Gastrocnemius medialis (tissue), 4 donors: ENCODE data around the gene DGKH. TPM values are rescaled to one million over a fixed set of nuclear protein-coding genes. Genes with fewer than 3 reads are reported as not detected.

Experiments
- ATAC-seq, 2 donors: fragments of 150-250 bp; one replicate each; pipeline ENCODE4 v1.9.1; 2016
- DNase-seq, 2 donors: peaks; one replicate each; pipeline ENCODE4 v3.0.0-alpha.2; 2019
- H3K27ac ChIP-seq, 4 donors: fragments of 200-600 bp; sonication (generic); 1 replicate in 1 of 4; 2 replicates in 3 of 4; pipeline ENCODE4 v1.5.1; 2016 to 2018; ENCODE audit warnings: mild to moderate bottlenecking in 2 of 4, moderate library complexity in 1 of 4
- H3K27me3 ChIP-seq, 3 donors: fragments of 200-600 bp; sonication (generic) in 2 of 3; 1 replicate in 1 of 3; 2 replicates in 2 of 3; pipeline versions ENCODE4 v1.5.1 to v1.6.0; 2016 to 2019; ENCODE audit warnings: mild to moderate bottlenecking in 1 of 3, moderate library complexity in 1 of 3
- H3K36me3 ChIP-seq, 2 donors: fragments of 200-600 bp; sonication (generic) in 1 of 2; one replicate each; pipeline ENCODE4 v1.5.1; 2017 to 2018
- H3K4me1 ChIP-seq, 2 donors: fragments of 200-600 bp; sonication (generic) in 1 of 2; one replicate each; pipeline ENCODE4 v1.5.1; 2016 to 2017; ENCODE audit warnings: mild to moderate bottlenecking in 2 of 2
- H3K4me3 ChIP-seq, 4 donors: fragments of 200-600 bp; sonication (generic) in 3 of 4; 1 replicate in 1 of 4; 2 replicates in 3 of 4; pipeline ENCODE4 v1.5.1; 2016 to 2019; ENCODE audit warnings: mild to moderate bottlenecking in 2 of 4
- H3K9me3 ChIP-seq, 3 donors: fragments of 200-600 bp; sonication (generic) in 2 of 3; 1 replicate in 1 of 3; 2 replicates in 2 of 3; pipeline ENCODE4 v1.5.1; 2016 to 2019
- POLR2A ChIP-seq, 2 donors: fragments of 450-650 bp; IDR thresholded peaks; one replicate each; pipeline ENCODE4 v1.6.1; 2017; ENCODE audit warnings: antibody characterized with exemption in 2 of 2, mild to moderate bottlenecking in 2 of 2, moderate library complexity in 2 of 2
- in situ Hi-C, 4 donors: fragments of 200-750 bp; cut with MboI; loops; one replicate each; pipeline versions ENCODE4 v1.15.0 to v1.8.0; 2017; ENCODE audit warnings: low sequenced_read_pairs in 4 of 4
- intact Hi-C: fragments of 100-400 bp; cut with DNase I; formaldehyde crosslinking; loops from one replicate; pipeline ENCODE4 v1.15.1; 2023; ENCODE audit warnings: low total_unique reads
- total RNA-seq, 4 donors: library from RNA; depleted of rRNA; stranded (reverse); fragments of >200 nt; gene quantifications; one replicate each; pipeline versions ENCODE4 v1.1.0 to v1.2.3, GENCODE V29; 2016
- TF ChIP-seq, protein P1 (sequence below), 5 experiments: fragments of 450-650 bp in 3 of 5; fragments of 200-600 bp in 2 of 5; sonication (generic) in 2 of 5; IDR thresholded peaks in 4 of 5; conservative IDR thresholded peaks in 1 of 5; 1 replicate in 4 of 5; 2 replicates in 1 of 5; pipeline ENCODE4 v1.5.1; 2016 to 2019; ENCODE audit warnings: antibody characterized with exemption in 5 of 5, mild to moderate bottlenecking in 3 of 5, moderate library complexity in 3 of 5

The DGKH gene
- total RNA-seq, 4 donors from 2014 or later: 2.2 to 3.7 (median 3.0) TPM

DNA sequence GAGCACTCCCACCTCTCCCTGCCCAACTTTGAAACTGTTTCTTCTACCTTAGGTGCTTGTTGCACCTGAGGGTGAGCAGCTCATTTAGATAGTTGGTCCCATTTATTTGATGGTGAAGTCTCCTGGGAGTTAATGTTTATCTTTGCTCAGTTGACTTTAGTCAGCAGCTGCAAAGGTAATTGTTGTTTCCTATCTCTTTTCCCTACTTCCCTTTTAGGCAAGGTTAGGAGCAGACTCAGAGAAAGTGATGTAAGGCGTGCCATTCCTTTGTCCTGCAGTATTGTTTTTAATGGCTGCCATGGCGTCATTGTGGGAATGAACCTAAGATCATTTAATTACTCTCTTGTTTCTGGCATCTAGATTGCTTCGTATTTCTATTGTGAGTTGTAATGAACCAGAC lies 235.1 kb downstream of the DGKH start:
- H3K4me1 ChIP-seq: peaks cover 0 to 7% of the 10 kb centered on the region in 2 donors
- intact Hi-C loops: no loop called here
- no peak for DNase-seq
- TF ChIP-seq, protein P1, sequence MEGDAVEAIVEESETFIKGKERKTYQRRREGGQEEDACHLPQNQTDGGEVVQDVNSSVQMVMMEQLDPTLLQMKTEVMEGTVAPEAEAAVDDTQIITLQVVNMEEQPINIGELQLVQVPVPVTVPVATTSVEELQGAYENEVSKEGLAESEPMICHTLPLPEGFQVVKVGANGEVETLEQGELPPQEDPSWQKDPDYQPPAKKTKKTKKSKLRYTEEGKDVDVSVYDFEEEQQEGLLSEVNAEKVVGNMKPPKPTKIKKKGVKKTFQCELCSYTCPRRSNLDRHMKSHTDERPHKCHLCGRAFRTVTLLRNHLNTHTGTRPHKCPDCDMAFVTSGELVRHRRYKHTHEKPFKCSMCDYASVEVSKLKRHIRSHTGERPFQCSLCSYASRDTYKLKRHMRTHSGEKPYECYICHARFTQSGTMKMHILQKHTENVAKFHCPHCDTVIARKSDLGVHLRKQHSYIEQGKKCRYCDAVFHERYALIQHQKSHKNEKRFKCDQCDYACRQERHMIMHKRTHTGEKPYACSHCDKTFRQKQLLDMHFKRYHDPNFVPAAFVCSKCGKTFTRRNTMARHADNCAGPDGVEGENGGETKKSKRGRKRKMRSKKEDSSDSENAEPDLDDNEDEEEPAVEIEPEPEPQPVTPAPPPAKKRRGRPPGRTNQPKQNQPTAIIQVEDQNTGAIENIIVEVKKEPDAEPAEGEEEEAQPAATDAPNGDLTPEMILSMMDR (IDR thresholded peaks at IDR 0.05 in 4 of 5, conservative IDR thresholded peaks at IDR 0.05 in 1 of 5): no peak
- TF ChIP-seq POLR2A (IDR thresholded peaks at IDR 0.05): no peak
- no peak for ATAC-seq
- peaks cover 0 to 7% of the 10 kb centered on the region in 2 donors for H3K36me3 ChIP-seq
- no peaks in the 10 kb centered on the region for H3K9me3 ChIP-seq
- H3K4me3 ChIP-seq: no peak overlapping the region
- no peak overlapping the region for H3K27ac ChIP-seq
- H3K27me3 ChIP-seq: no peaks in the 10 kb centered on the region
- in situ Hi-C loops: no loop called here

DNA sequence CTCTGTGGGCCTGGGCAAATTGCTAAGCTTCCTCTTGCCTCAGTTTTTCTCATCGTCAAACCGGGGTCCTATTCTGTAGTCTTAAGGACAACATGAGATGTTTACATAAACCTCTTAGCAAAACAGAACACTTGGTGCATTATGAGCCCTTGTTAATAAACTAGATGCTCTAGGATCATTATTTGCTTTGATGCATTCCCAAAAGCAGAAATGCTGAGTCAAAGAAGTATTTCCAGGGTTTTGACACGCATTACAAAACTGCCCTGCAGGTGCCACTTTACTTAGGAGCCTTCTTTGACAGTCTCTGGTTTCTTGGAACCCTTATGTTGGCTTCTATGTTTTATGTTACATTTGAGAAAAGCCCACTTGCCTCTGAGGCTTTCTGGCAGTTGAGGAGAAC lies 235.6 kb downstream of the DGKH start:
- in situ Hi-C loops (no loop called here), intact Hi-C loops (no loop called here)
- ATAC-seq (no peak), DNase-seq (no peak)
- TF ChIP-seq POLR2A (IDR thresholded peaks at IDR 0.05): no peak
- TF ChIP-seq, protein P1 (IDR thresholded peaks at IDR 0.05 in 4 of 5, conservative IDR thresholded peaks at IDR 0.05 in 1 of 5): no peak
- peaks cover 0 to 7% of the 10 kb centered on the region in 2 donors for H3K4me1 ChIP-seq
- H3K4me3 ChIP-seq: no peak overlapping the region
- no peak overlapping the region for H3K27ac ChIP-seq
- no peaks in the 10 kb centered on the region for H3K9me3 ChIP-seq
- no peaks in the 10 kb centered on the region for H3K27me3 ChIP-seq
- peaks cover 0 to 7% of the 10 kb centered on the region in 2 donors for H3K36me3 ChIP-seq

Other genes starting within 250 kb of the DGKH start
- gene VWA8, start 87.5 kb upstream of the DGKH start, total RNA-seq: 10 to 100 TPM; 24.7 to 37.9 (median 29.7) TPM
- gene AKAP11, start 223.5 kb downstream of the DGKH start, total RNA-seq: 10 to 100 TPM in 2 of 4 donors, 1 to 10 TPM in 2; 7.7 to 12.8 (median 10.4) TPM